ENCODE results near the gene RASD1. TPM values are rescaled to one million over a fixed set of nuclear protein-coding genes. Genes with fewer than 3 reads are reported as not detected.
A peak's percentile ranks its signal among the peaks of the same experiment; 100 is the strongest.

RASD1 gene
- total and polyA plus RNA-seq, 2 donors (not counting 1 experiment from before 2014, with no cell fraction given): 0.34 to 2.6 TPM

DNA sequence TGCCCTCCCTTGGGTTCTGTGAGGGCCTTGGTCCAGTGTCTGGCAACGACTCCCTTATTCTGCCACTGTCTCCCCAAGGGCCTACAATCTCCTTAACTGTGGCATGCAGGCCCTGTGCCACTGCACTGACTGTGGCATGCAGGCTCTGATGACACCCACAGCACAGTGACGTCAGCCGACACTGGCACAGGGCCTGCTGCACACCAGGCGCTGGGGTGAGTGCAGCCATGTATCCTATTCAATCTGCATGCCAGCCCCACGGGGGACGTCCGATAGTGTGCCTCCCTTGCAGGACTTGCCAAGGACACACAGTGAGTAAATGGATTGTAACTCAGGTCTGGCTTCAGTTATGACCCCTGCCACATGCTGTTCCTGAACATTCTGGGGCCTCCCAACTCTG lies 39.8 kb upstream of the RASD1 start:
- no peak overlapping the region for H3K27ac ChIP-seq (ENCODE audit: insufficient read depth, low read length)
- TF ChIP-seq EZH2 (IDR thresholded peaks at IDR 0.05; ENCODE audit: low read length, missing control alignments): no peak
- TF ChIP-seq, protein P1, sequence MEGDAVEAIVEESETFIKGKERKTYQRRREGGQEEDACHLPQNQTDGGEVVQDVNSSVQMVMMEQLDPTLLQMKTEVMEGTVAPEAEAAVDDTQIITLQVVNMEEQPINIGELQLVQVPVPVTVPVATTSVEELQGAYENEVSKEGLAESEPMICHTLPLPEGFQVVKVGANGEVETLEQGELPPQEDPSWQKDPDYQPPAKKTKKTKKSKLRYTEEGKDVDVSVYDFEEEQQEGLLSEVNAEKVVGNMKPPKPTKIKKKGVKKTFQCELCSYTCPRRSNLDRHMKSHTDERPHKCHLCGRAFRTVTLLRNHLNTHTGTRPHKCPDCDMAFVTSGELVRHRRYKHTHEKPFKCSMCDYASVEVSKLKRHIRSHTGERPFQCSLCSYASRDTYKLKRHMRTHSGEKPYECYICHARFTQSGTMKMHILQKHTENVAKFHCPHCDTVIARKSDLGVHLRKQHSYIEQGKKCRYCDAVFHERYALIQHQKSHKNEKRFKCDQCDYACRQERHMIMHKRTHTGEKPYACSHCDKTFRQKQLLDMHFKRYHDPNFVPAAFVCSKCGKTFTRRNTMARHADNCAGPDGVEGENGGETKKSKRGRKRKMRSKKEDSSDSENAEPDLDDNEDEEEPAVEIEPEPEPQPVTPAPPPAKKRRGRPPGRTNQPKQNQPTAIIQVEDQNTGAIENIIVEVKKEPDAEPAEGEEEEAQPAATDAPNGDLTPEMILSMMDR (conservative IDR thresholded peaks at IDR 0.05 in 1 of 2, IDR thresholded peaks at IDR 0.05 in 1 of 2; ENCODE audit: low read depth in 1 of 2, low read length in 2 of 2): no peak
- DNase-seq (ENCODE audit: low read depth in 2 of 2): peak; percentile 28 to 53

DNA sequence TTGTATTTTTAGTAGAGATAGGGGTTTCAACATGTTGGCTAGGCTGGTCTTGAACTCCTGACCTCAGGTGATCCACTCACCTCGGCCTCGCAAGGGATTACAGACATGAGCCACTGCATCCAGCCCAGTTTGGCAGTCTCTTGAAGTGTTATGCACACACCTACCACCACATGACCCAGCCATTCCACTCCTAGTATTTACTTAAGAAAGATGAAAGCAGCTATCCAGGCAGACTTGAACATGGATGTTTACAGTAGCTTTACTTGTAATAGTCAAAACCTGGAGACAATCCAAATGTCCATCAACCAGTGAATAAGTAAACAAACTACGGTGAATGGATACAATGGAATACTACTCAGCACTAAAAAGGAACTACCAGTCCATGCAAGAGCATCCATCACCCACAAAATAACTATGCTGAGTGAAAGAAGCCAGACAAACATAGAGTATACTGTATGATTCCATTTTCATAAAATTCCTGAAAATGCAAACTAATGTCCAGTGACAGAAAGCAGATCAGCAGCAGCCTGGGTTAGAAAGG lies 37.8 kb upstream of the RASD1 start:
- H3K36me3 ChIP-seq (ENCODE audit: control insufficient read depth, insufficient read depth, low read length): no peaks in the 10 kb centered on the region
- no peaks in the 10 kb centered on the region for H4K20me1 ChIP-seq (ENCODE audit: control insufficient read depth, extremely low read depth, insufficient read depth, low read length)
- no peak overlapping the region for H2AFZ ChIP-seq (ENCODE audit: low read length)
- no peak overlapping the region for H3K4me3 ChIP-seq (replicated peaks in 1 of 4; ENCODE audit: control extremely low read depth in 1 of 4, insufficient read depth in 1 of 4, low read depth in 3 of 4, low read length in 4 of 4)
- H3K9ac ChIP-seq (ENCODE audit: insufficient read depth, low read length): no peak overlapping the region
- H3K9me3 ChIP-seq (ENCODE audit: control insufficient read depth, insufficient read depth, low read depth, low read length): no peaks in the 10 kb centered on the region
- TF ChIP-seq, protein P1 (conservative IDR thresholded peaks at IDR 0.05 in 1 of 2, IDR thresholded peaks at IDR 0.05 in 1 of 2; ENCODE audit: low read depth in 1 of 2, low read length in 2 of 2): no peak
- no peaks in the 10 kb centered on the region for H3K79me2 ChIP-seq (ENCODE audit: control insufficient read depth, insufficient read depth, low read length)
- H3K27me3 ChIP-seq (ENCODE audit: control insufficient read depth, insufficient read depth, low read length): no peaks in the 10 kb centered on the region
- H3K4me2 ChIP-seq (ENCODE audit: extremely low read depth, insufficient read depth, low read length): no peak overlapping the region
- H3K4me1 ChIP-seq (ENCODE audit: control insufficient read depth, extremely low read depth, insufficient read depth, low read length): no peaks in the 10 kb centered on the region
- no peak for DNase-seq (ENCODE audit: low read depth in 2 of 2)
- no peak overlapping the region for H3K27ac ChIP-seq (ENCODE audit: insufficient read depth, low read length)

More for the DNA sequence above, 39.8 kb upstream of the RASD1 start:
- H3K9me3 ChIP-seq (ENCODE audit: control insufficient read depth, insufficient read depth, low read depth, low read length): no peaks in the 10 kb centered on the region
- no peaks in the 10 kb centered on the region for H3K4me1 ChIP-seq (ENCODE audit: control insufficient read depth, extremely low read depth, insufficient read depth, low read length)
- no peaks in the 10 kb centered on the region for H4K20me1 ChIP-seq (ENCODE audit: control insufficient read depth, extremely low read depth, insufficient read depth, low read length)
- no peaks in the 10 kb centered on the region for H3K27me3 ChIP-seq (ENCODE audit: control insufficient read depth, insufficient read depth, low read length)
- no peak overlapping the region for H2AFZ ChIP-seq (ENCODE audit: low read length)
- H3K4me3 ChIP-seq (replicated peaks in 1 of 4; ENCODE audit: control extremely low read depth in 1 of 4, insufficient read depth in 1 of 4, low read depth in 3 of 4, low read length in 4 of 4): no peak overlapping the region
- no peak overlapping the region for H3K4me2 ChIP-seq (ENCODE audit: extremely low read depth, insufficient read depth, low read length)
- H3K79me2 ChIP-seq (ENCODE audit: control insufficient read depth, insufficient read depth, low read length): no peaks in the 10 kb centered on the region
- H3K36me3 ChIP-seq (ENCODE audit: control insufficient read depth, insufficient read depth, low read length): no peaks in the 10 kb centered on the region
- H3K9ac ChIP-seq (ENCODE audit: insufficient read depth, low read length): no peak overlapping the region

DNA sequence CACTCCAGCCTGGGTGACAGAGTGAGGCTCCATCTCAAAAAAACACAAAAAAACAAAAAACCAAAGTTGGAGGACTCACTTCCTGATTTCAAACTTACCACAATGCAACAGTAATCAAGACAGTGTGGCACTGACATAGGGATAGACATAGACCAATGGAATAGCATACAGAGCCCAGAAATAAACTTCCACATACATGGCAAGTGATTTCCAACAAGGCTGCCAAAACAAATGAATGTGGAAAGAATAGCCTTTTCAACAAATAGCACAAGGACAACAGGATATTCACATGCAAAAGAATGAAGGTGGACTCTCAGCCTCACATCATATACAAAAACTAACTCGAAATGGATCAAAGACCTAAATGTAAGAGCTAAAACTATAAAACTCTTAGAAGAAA lies 36.8 kb upstream of the RASD1 start:
- Histone ChIP-seq H3K36me3 (ENCODE audit: control insufficient read depth, insufficient read depth, low read length) (no peaks in the 10 kb centered on the region), H3K27ac (ENCODE audit: insufficient read depth, low read length) (no peak overlapping the region), H3K9me3 (ENCODE audit: control insufficient read depth, insufficient read depth, low read depth, low read length) (no peaks in the 10 kb centered on the region), H2AFZ (ENCODE audit: low read length) (no peak overlapping the region), H4K20me1 (ENCODE audit: control insufficient read depth, extremely low read depth, insufficient read depth, low read length) (no peaks in the 10 kb centered on the region), H3K4me3 (replicated peaks in 1 of 4; ENCODE audit: control extremely low read depth in 1 of 4, insufficient read depth in 1 of 4, low read depth in 3 of 4, low read length in 4 of 4) (no peak overlapping the region), H3K4me2 (ENCODE audit: extremely low read depth, insufficient read depth, low read length) (no peak overlapping the region), H3K79me2 (ENCODE audit: control insufficient read depth, insufficient read depth, low read length) (no peaks in the 10 kb centered on the region), H3K27me3 (ENCODE audit: control insufficient read depth, insufficient read depth, low read length) (no peaks in the 10 kb centered on the region), H3K9ac (ENCODE audit: insufficient read depth, low read length) (no peak overlapping the region), H3K4me1 (ENCODE audit: control insufficient read depth, extremely low read depth, insufficient read depth, low read length) (no peaks in the 10 kb centered on the region)
- no peak for TF ChIP-seq EZH2 (IDR thresholded peaks at IDR 0.05; ENCODE audit: low read length, missing control alignments)
- TF ChIP-seq, protein P1 (conservative IDR thresholded peaks at IDR 0.05 in 1 of 2, IDR thresholded peaks at IDR 0.05 in 1 of 2; ENCODE audit: low read depth in 1 of 2, low read length in 2 of 2): no peak
- DNase-seq (ENCODE audit: low read depth in 2 of 2): no peak
